Natural killer cell (primary cell): ENCODE data around the gene SYNM. TPM values are rescaled to one million over a fixed set of nuclear protein-coding genes. Genes with fewer than 3 reads are reported as not detected.
"Not testable (repeated sequence)": the region's sequence is repeated elsewhere in the genome, so short reads cannot be mapped to it uniquely, and the experiment has no call there.

Experiments used
- ATAC-seq, 3 donors: fragments of 150-1000 bp in 2 of 3; fragments of 200-7000 bp in 1 of 3; cut with Tn5 transposase; 1 replicate in 1 of 3; 2 replicates in 2 of 3; pipeline ENCODE4 v1.10.0; 2021; ENCODE audit warnings: mild to moderate bottlenecking in 2 of 3, moderate library complexity in 2 of 3
- DNase-seq, 2 donors: peaks; one replicate each; pipeline versions ENCODE4 v3.0.0 to v3.0.0-alpha.2; 2013 to 2021; ENCODE audit warnings: mixed read lengths in 1 of 2
- H3K27ac ChIP-seq: one replicate; pipeline ENCODE4 v1.5.1; 2013; ENCODE audit warnings: mild to moderate bottlenecking, low read length
- H3K27me3 ChIP-seq: one replicate; pipeline ENCODE4 v1.6.1; 2013; ENCODE audit warnings: low read length; ENCODE audit not compliant: control insufficient read depth, insufficient read depth
- H3K36me3 ChIP-seq: one replicate; pipeline ENCODE4 v1.6.1; 2013; ENCODE audit warnings: low read length; ENCODE audit not compliant: control insufficient read depth, insufficient read depth
- H3K4me1 ChIP-seq: one replicate; pipeline ENCODE4 v1.6.1; 2013; ENCODE audit warnings: low read length; ENCODE audit not compliant: control insufficient read depth, insufficient read depth
- H3K4me3 ChIP-seq: one replicate; pipeline ENCODE4 v1.5.1; 2013; ENCODE audit warnings: low read length
- H3K9me3 ChIP-seq: one replicate; pipeline ENCODE4 v1.6.1; 2013; ENCODE audit warnings: low read length; ENCODE audit not compliant: control insufficient read depth, insufficient read depth
- H3K27ac Mint-ChIP-seq, 2 donors: one replicate each; pipeline ENCODE4 v1.8.0; 2022; ENCODE audit warnings: mild to moderate bottlenecking in 2 of 2, mixed read lengths in 2 of 2, moderate library complexity in 1 of 2
- H3K27me3 Mint-ChIP-seq, 2 donors: one replicate each; pipeline ENCODE4 v1.8.0; 2022; ENCODE audit warnings: low read depth in 2 of 2, mixed read lengths in 2 of 2
- H3K36me3 Mint-ChIP-seq: one replicate; pipeline ENCODE4 v1.8.0; 2022; ENCODE audit warnings: mixed read lengths
- H3K4me1 Mint-ChIP-seq, 2 donors: one replicate each; pipeline ENCODE4 v1.8.0; 2022; ENCODE audit warnings: mixed read lengths in 2 of 2
- H3K4me3 Mint-ChIP-seq: one replicate; pipeline ENCODE4 v1.8.0; 2022; ENCODE audit warnings: mild to moderate bottlenecking, moderate library complexity, mixed read lengths
- H3K9me3 Mint-ChIP-seq, 2 donors: one replicate each; pipeline ENCODE4 v1.8.0; 2022; ENCODE audit warnings: mixed read lengths in 2 of 2
- CTCF ChIP-seq: fragments of 200-600 bp; IDR thresholded peaks from one replicate; pipeline ENCODE4 v1.8.0; 2022; ENCODE audit warnings: antibody characterized with exemption
- WGBS: methylation state at CpG from one replicate; pipeline ENCODE4 v1.1.7; 2013; ENCODE audit warnings: missing lambda C conversion rate; ENCODE audit not compliant: insufficient coverage; 5-methylcytosine and 5-hydroxymethylcytosine counted together
- intact Hi-C: fragments of 100-400 bp; cut with micrococcal nuclease; formaldehyde crosslinking; loops from one replicate; pipeline ENCODE4 v1.14.2; 2022
- total RNA-seq, 4 donors: library from RNA; stranded (reverse); fragments of 120-200 nt in 1 of 4; gene quantifications; one replicate each; pipeline versions ENCODE4 v1.2.3 to v1.2.4, GENCODE V29; 2013 to 2022

The SYNM gene
- total RNA-seq, 3 donors from 2014 or later (not counting 1 experiment from before 2014, with no cell fraction given): 0.11 to 0.48 (median 0.42) TPM

- Histone ChIP-seq H3K4me1 (peaks cover 12% of the 10 kb centered on the region), H3K27me3 (peaks cover 8% of the 10 kb centered on the region), H3K4me3 (no peak overlapping the region), H3K36me3 (no peaks in the 10 kb centered on the region), H3K27ac (no peak overlapping the region), H3K9me3 (no peaks in the 10 kb centered on the region)
- intact Hi-C loops: loop anchor here (5.0 kb wide), 2 partner anchors 106 to 281 kb away; no protein-coding TSS in a partner anchor
- no peaks in the 10 kb centered on the region for H3K9me3 Mint-ChIP-seq
- H3K27ac Mint-ChIP-seq: peak overlapping the region in 1 of 2 donors; percentile 5
- H3K4me1 Mint-ChIP-seq: peaks cover 0 to 17% of the 10 kb centered on the region in 2 donors
- ATAC-seq (no peak), DNase-seq (no peak)
- H3K4me3 Mint-ChIP-seq: peak overlapping the region; percentile 75
- WGBS: 53% methylated on average over 20 of the region's 20 CpGs
- H3K27me3 Mint-ChIP-seq: peaks cover 16 to 30% of the 10 kb centered on the region in 2 donors
- H3K36me3 Mint-ChIP-seq: no peaks in the 10 kb centered on the region
- no peak for TF ChIP-seq CTCF
Measured at GRCh38 chr15:99057697-99058420, 47.0 kb upstream of the SYNM start.

GRCh38 chr15:99058421-99058870, 46.4 kb upstream of the SYNM start:
- Histone ChIP-seq H3K27me3 (peaks cover 8% of the 10 kb centered on the region), H3K27ac (no peak overlapping the region), H3K9me3 (no peaks in the 10 kb centered on the region), H3K4me3 (no peak overlapping the region), H3K4me1 (peaks cover 12% of the 10 kb centered on the region), H3K36me3 (no peaks in the 10 kb centered on the region)
- H3K4me3 Mint-ChIP-seq: peak overlapping the region; percentile 75
- WGBS: 51% methylated on average over 26 of the region's 27 CpGs
- no peaks in the 10 kb centered on the region for H3K36me3 Mint-ChIP-seq
- H3K4me1 Mint-ChIP-seq: peaks cover 0 to 17% of the 10 kb centered on the region in 2 donors
- no peaks in the 10 kb centered on the region for H3K9me3 Mint-ChIP-seq
- no peak for DNase-seq
- H3K27me3 Mint-ChIP-seq: peaks cover 19 to 29% of the 10 kb centered on the region in 2 donors
- no peak for TF ChIP-seq CTCF
- ATAC-seq: peak in 1 of 3 donors; percentile 20
- intact Hi-C loops: loop anchor here (5.0 kb wide), 2 partner anchors 106 to 281 kb away; no protein-coding TSS in a partner anchor
- H3K27ac Mint-ChIP-seq: peak overlapping the region in 1 of 2 donors; percentile 5

GRCh38 chr15:99059010-99059981, 45.6 kb upstream of the SYNM start:
- intact Hi-C loops: loop anchor here (5.0 kb wide), 2 partner anchors 107 to 282 kb away; no protein-coding TSS in a partner anchor
- Mint-ChIP-seq H3K27me3 (peaks cover 19 to 30% of the 10 kb centered on the region in 2 donors), H3K9me3 (no peaks in the 10 kb centered on the region), H3K36me3 (no peaks in the 10 kb centered on the region), H3K4me3 (peak overlapping the region; percentile 81), H3K4me1 (peaks cover 0 to 17% of the 10 kb centered on the region in 2 donors), H3K27ac (no peak overlapping the region)
- TF ChIP-seq CTCF: peak; percentile 73
- H3K36me3 ChIP-seq: no peaks in the 10 kb centered on the region
- WGBS: 6% methylated on average over 86 of the region's 86 CpGs
- H3K27ac ChIP-seq: no peak overlapping the region
- DNase-seq (peak; percentile 62 to 70), ATAC-seq (peak; percentile 73 to 95 (median 91))
- H3K4me1 ChIP-seq: peaks cover 12% of the 10 kb centered on the region
- peak overlapping the region; percentile 33 for H3K4me3 ChIP-seq
- peaks cover 8% of the 10 kb centered on the region for H3K27me3 ChIP-seq
- no peaks in the 10 kb centered on the region for H3K9me3 ChIP-seq

GRCh38 chr15:99060186-99060585, 44.7 kb upstream of the SYNM start:
- H3K27ac ChIP-seq, H3K9me3 ChIP-seq, H3K27me3 ChIP-seq, H3K4me3 ChIP-seq, H3K36me3 Mint-ChIP-seq, ATAC-seq, H3K9me3 Mint-ChIP-seq, H3K36me3 ChIP-seq, intact Hi-C loops, H3K27ac Mint-ChIP-seq, DNase-seq: not testable (repeated sequence)
- H3K4me3 Mint-ChIP-seq: peak overlapping the region; percentile 28
- H3K4me1 Mint-ChIP-seq: peaks cover 0 to 17% of the 10 kb centered on the region in 2 donors
- peaks cover 12% of the 10 kb centered on the region for H3K4me1 ChIP-seq
- peaks cover 19 to 34% of the 10 kb centered on the region in 2 donors for H3K27me3 Mint-ChIP-seq
- WGBS: 94% methylated on average over 18 of the region's 18 CpGs
